GM06990 (cell line): ENCODE measurements around the gene CAMK2B.

Source experiments
- DNase-seq: peaks from one replicate; pipeline ENCODE4 v3.0.0-alpha.2; 2011; ENCODE audit not compliant: insufficient read length; ENCODE audit errors: extremely low read depth
- H3K27me3 ChIP-seq: replicated peaks from 2 replicates; pipeline ENCODE4 v1.6.0; 2011; ENCODE audit warnings: low read length; ENCODE audit not compliant: control insufficient read depth, insufficient read depth
- H3K36me3 ChIP-seq: 2 replicates; pipeline ENCODE4 v1.5.1; 2011; ENCODE audit warnings: low read length; ENCODE audit not compliant: control insufficient read depth, insufficient read depth
- H3K4me3 ChIP-seq: replicated peaks from 2 replicates; pipeline ENCODE4 v1.5.1; 2011; ENCODE audit warnings: low read depth, mild to moderate bottlenecking, control low read depth, low read length
- TF ChIP-seq, protein P1 (sequence below): IDR thresholded peaks from 2 replicates; pipeline ENCODE4 v1.5.1; 2011; ENCODE audit warnings: low read length, control low read depth, mild to moderate bottlenecking, inconsistent platforms; ENCODE audit not compliant: insufficient read depth, poor library complexity, severe bottlenecking

The CAMK2B gene

DNA sequence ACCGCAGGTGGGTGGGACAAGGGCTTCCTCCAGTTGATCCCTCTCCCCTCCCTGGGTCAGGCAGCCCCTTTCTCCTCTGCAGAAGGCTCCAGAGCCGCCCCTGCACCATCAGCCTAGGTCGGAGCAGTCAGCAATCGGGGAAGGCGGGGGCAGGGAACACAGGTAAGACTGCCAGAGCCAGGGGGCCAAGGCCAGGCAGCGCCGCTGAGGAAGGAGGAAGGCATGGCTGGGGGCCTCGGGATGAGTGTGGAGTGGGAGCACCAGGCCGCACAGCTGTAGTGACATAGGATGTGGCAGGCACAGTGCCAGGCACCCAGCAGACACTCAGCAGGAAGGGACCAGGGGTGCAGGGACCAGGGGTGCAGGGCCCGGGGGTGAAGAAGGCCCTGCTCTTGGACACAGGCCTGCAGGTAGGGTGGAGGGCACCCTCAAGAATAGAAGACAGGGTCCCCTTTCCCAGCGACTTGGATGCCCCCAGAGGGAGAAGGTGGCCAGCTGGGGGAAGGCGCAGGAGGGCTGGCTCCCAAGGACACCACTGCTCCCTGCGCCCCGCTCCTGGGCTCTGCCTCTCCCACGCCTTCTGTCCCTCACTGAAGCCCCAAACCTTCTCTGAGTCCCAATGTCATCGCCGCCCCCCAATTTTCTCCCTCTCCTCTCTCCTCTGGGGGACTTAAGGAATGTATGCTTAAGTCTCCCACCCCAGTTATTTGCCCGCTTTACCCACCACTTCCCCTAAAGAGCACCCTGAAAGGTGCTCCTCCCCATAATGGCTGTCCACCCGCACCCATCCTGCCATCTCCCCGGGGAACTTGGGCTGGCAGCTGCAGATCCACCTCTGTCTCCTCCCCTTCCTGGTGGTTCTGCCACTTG, 38.5 kb downstream of the CAMK2B start:
- Histone ChIP-seq H3K36me3 (no peaks in the 10 kb centered on the region), H3K27me3 (peaks cover 1% of the 10 kb centered on the region; the same call in 1 of the 2 replicates), H3K4me3 (no peak overlapping the region)
- TF ChIP-seq, protein P1, sequence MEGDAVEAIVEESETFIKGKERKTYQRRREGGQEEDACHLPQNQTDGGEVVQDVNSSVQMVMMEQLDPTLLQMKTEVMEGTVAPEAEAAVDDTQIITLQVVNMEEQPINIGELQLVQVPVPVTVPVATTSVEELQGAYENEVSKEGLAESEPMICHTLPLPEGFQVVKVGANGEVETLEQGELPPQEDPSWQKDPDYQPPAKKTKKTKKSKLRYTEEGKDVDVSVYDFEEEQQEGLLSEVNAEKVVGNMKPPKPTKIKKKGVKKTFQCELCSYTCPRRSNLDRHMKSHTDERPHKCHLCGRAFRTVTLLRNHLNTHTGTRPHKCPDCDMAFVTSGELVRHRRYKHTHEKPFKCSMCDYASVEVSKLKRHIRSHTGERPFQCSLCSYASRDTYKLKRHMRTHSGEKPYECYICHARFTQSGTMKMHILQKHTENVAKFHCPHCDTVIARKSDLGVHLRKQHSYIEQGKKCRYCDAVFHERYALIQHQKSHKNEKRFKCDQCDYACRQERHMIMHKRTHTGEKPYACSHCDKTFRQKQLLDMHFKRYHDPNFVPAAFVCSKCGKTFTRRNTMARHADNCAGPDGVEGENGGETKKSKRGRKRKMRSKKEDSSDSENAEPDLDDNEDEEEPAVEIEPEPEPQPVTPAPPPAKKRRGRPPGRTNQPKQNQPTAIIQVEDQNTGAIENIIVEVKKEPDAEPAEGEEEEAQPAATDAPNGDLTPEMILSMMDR, result no peak
- DNase-seq, result no peak

GRCh38 chr7:44286182-44286617, 39.2 kb downstream of the CAMK2B start:
- TF ChIP-seq, protein P1, result peak; percentile 31
- no peak for DNase-seq
- no peaks in the 10 kb centered on the region; the same call in 1 of the 2 replicates for H3K27me3 ChIP-seq
- H3K4me3 ChIP-seq, result no peak overlapping the region
- no peaks in the 10 kb centered on the region for H3K36me3 ChIP-seq

DNA sequence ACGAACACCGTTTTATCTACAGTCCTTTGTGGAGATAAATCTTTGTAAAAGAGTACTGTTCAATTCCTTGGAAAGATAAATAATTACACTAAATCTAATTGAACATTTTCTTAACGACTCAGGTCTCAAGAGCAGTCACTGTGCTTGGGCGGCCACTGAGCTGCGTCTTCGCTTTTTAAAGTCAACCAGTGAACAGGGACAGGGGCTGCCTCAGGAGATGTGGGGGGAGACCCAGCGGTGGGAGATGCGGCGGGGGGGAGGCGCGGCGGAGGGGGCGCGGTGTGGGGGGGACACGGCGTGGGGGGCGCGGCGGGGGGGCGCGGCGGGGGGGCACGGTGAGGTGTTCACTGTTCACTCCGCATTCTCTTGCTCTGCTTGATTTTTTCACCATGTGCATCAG, 39.8 kb downstream of the CAMK2B start:
- DNase-seq, result no peak
- TF ChIP-seq, protein P1, result no peak

GRCh38 chr7:44284881-44285541, 40.4 kb downstream of the CAMK2B start:
- Histone ChIP-seq H3K4me3 (no peak overlapping the region), H3K27me3 (no peaks in the 10 kb centered on the region; the same call in 1 of the 2 replicates), H3K36me3 (no peaks in the 10 kb centered on the region)
- no peak for DNase-seq
- TF ChIP-seq, protein P1, result no peak

More for the DNA sequence above, 39.8 kb downstream of the CAMK2B start:
- H3K27me3 ChIP-seq, result no peaks in the 10 kb centered on the region; the same call in 1 of the 2 replicates
- no peaks in the 10 kb centered on the region for H3K36me3 ChIP-seq
- H3K4me3 ChIP-seq, result no peak overlapping the region

- Histone ChIP-seq H3K36me3 (no peaks in the 10 kb centered on the region), H3K27me3 (no peaks in the 10 kb centered on the region; the same call in 1 of the 2 replicates), H3K4me3 (no peak overlapping the region)
- TF ChIP-seq, protein P1, result no peak
- no peak for DNase-seq
These were observed 41.2 kb downstream of the CAMK2B start for GRCh38 chr7:44284216-44284615.
